ENCODE measurements around the gene TPRKB. TPM values are rescaled to one million over a fixed set of nuclear protein-coding genes. Genes with fewer than 3 reads are reported as not detected.

Gene TPRKB
- total and polyA plus RNA-seq, 3 donors from 2014 or later: 29.0 to 72.2 (median 34.5) TPM

DNA sequence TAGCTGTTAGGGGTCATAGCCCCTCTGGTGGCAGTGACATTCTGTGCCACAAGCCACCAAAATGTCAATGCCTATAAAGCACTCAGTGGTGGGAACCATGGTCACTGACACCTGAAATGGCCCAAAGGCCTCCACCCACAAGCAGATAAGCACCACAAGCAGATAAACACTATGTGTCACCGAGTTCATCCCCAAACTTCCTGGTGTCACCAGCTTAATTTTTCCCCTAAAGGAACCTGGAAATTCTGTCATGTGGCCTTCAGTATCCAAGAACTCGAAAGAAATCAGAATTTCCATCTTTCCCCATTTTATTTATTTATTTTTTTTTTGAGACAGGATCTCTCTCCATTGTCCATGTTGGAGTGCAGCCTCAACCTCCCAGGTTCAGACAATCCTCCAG is 3.6 kb upstream of the TPRKB start:
- DNase-seq: no peak
- TF ChIP-seq CTCF (IDR thresholded peaks at IDR 0.05) (no peak), POLR2A (IDR thresholded peaks at IDR 0.05) (no peak)
- Histone ChIP-seq H3K36me3 (ENCODE audit: low read depth, missing control alignments) (no peaks in the 10 kb centered on the region), H3K27me3 (no peaks in the 10 kb centered on the region), H3K4me3 (no peak overlapping the region), H3K9me3 (no peaks in the 10 kb centered on the region), H3K27ac (no peak overlapping the region), H3K4me1 (peaks cover 8% of the 10 kb centered on the region)
- intact Hi-C loops (cut with DNase I; ENCODE audit: low total_unique reads): no loop called here
- WGBS, 2 donors: 83 to 87% methylated on average over 2 of the region's 2 CpGs

- no peak for TF ChIP-seq POLR2A (IDR thresholded peaks at IDR 0.05)
- no peak for TF ChIP-seq CTCF (IDR thresholded peaks at IDR 0.05)
- no peaks in the 10 kb centered on the region for H3K36me3 ChIP-seq (ENCODE audit: low read depth, missing control alignments)
- no peak overlapping the region for H3K4me3 ChIP-seq
- WGBS, 2 donors: 76 to 78% methylated on average over 3 of the region's 3 CpGs
- no peak for DNase-seq
- intact Hi-C loops (cut with DNase I; ENCODE audit: low total_unique reads): no loop called here
- H3K27me3 ChIP-seq: no peaks in the 10 kb centered on the region
- no peak overlapping the region for H3K27ac ChIP-seq
- peaks cover 11% of the 10 kb centered on the region for H3K4me1 ChIP-seq
- no peaks in the 10 kb centered on the region for H3K9me3 ChIP-seq
These were observed 2.0 kb upstream of the TPRKB start for GRCh38 chr2:73739101-73739500.

DNA sequence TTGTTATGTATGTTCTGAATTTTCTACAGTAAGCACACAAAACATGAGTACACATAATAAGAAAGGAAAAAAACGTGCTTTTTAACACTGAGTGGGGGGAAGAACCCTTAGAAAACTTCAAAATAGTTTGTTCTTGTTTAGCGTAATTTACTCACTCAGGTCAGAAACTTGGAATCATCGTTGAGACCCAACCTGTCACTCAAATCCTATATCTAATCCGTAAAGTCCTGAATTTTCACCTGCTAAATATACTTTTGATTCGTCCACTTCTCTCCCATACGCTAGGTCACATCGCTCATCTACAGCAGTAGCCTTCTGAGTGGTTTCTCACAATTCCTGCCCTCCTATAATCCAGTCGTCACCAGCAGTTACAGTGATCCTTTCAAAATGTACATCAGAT is 767 bp downstream of the TPRKB start:
- Histone ChIP-seq H3K27me3 (no peaks in the 10 kb centered on the region), H3K4me3 (peak overlapping the region; percentile 82 to 90), H3K27ac (peak overlapping the region; percentile 76), H3K4me1 (peaks cover 11% of the 10 kb centered on the region), H3K9me3 (no peaks in the 10 kb centered on the region), H3K36me3 (ENCODE audit: low read depth, missing control alignments) (no peaks in the 10 kb centered on the region)
- TF ChIP-seq CTCF (IDR thresholded peaks at IDR 0.05) (no peak), POLR2A (IDR thresholded peaks at IDR 0.05) (no peak)
- 3 to 5% methylated on average over 8 of the region's 8 CpGs for WGBS, 2 donors
- no peak for DNase-seq
- intact Hi-C loops (cut with DNase I; ENCODE audit: low total_unique reads): no loop called here

- no peak for DNase-seq
- 38 to 46% methylated on average over 4 of the region's 4 CpGs for WGBS, 2 donors
- intact Hi-C loops (cut with DNase I; ENCODE audit: low total_unique reads): no loop called here
These were observed 6.3 kb downstream of the TPRKB start for GRCh38 chr2:73730810-73731209.

More at GRCh38 chr2:73730810-73731209, 6.3 kb downstream of the TPRKB start:
- peaks cover 3% of the 10 kb centered on the region for H3K4me1 ChIP-seq
- H3K4me3 ChIP-seq: no peak overlapping the region
- no peaks in the 10 kb centered on the region for H3K9me3 ChIP-seq
- H3K27me3 ChIP-seq: no peaks in the 10 kb centered on the region
- peak overlapping the region in 1 of 2 donors; percentile 18 for H3K27ac ChIP-seq
- no peak for TF ChIP-seq CTCF (IDR thresholded peaks at IDR 0.05)
- TF ChIP-seq POLR2A (IDR thresholded peaks at IDR 0.05): no peak
- H3K36me3 ChIP-seq (ENCODE audit: low read depth, missing control alignments): no peaks in the 10 kb centered on the region

Measured in testis (tissue), 3 donors.